Cardiac muscle cell (in vitro differentiated cells and primary cell): Measurements from ENCODE around the gene RBM24. TPM values are rescaled to one million over a fixed set of nuclear protein-coding genes. Genes with fewer than 3 reads are reported as not detected.

Experiments
- DNase-seq, 2 donors: peaks; one replicate each; pipeline versions ENCODE4 v3.0.0 to v3.0.0-alpha.2; 2010 to 2017; ENCODE audit warnings: low read depth in 1 of 2, low spot score in 1 of 2
- H3K27ac ChIP-seq: fragments of 200-600 bp; sonication (generic); 2 replicates; pipeline ENCODE4 v1.5.1; 2016
- H3K27me3 ChIP-seq: fragments of 200-600 bp; sonication (generic); 2 replicates; pipeline ENCODE4 v1.6.0; 2016; ENCODE audit warnings: control low read depth
- H3K36me3 ChIP-seq: fragments of 200-600 bp; sonication (generic); 2 replicates; pipeline ENCODE4 v1.5.1; 2016; ENCODE audit warnings: control low read depth
- H3K4me1 ChIP-seq: fragments of 200-600 bp; sonication (generic); 2 replicates; pipeline ENCODE4 v1.8.1; 2017; ENCODE audit warnings: low read depth, mild to moderate bottlenecking, mixed run types
- H3K4me3 ChIP-seq: fragments of 200-600 bp; sonication (generic); 2 replicates; pipeline ENCODE4 v1.5.1; 2016; ENCODE audit warnings: mild to moderate bottlenecking
- H3K9me3 ChIP-seq: fragments of 200-600 bp; sonication (generic); 2 replicates; pipeline ENCODE4 v1.5.1; 2017; ENCODE audit warnings: low read depth, mild to moderate bottlenecking, control low read depth
- CTCF ChIP-seq: IDR thresholded peaks from 2 replicates; pipeline ENCODE4 v1.5.1; 2012; ENCODE audit warnings: low read depth, mild to moderate bottlenecking, low read length
- polyA plus RNA-seq: library from polyadenylated mRNA; unstranded; fragments of >200 nt; fragmentation: Nextera tagmentation; extraction: Ambion mirVana; gene quantifications from 2 replicates; pipeline ENCODE4 v1.2.1, GENCODE V29; 2016
- total RNA-seq: library from RNA; depleted of rRNA; stranded (reverse); fragments of >200 nt; gene quantifications from 2 replicates; pipeline ENCODE4 v1.2.3, GENCODE V29; 2016

RBM24 gene
- total and polyA plus RNA-seq, 2 experiments from 2014 or later, result 190 to 316 TPM

GRCh38 chr6:17242087-17242486, 39.1 kb upstream of the RBM24 start:
- Histone ChIP-seq H3K9me3 (no peaks in the 10 kb centered on the region), H3K4me1 (no peaks in the 10 kb centered on the region), H3K27ac (no peak overlapping the region), H3K36me3 (no peaks in the 10 kb centered on the region), H3K27me3 (no peaks in the 10 kb centered on the region), H3K4me3 (no peak overlapping the region)
- no peak for TF ChIP-seq CTCF
- DNase-seq, result no peak

- no peak for TF ChIP-seq CTCF
Observed at GRCh38 chr6:17250237-17250636, 30.9 kb upstream of the RBM24 start.

GRCh38 chr6:17251953-17252352, 29.2 kb upstream of the RBM24 start:
- no peak for DNase-seq
- no peaks in the 10 kb centered on the region for H3K4me1 ChIP-seq
- H3K27me3 ChIP-seq, result no peaks in the 10 kb centered on the region
- no peak for TF ChIP-seq CTCF
- H3K4me3 ChIP-seq, result no peak overlapping the region
- H3K9me3 ChIP-seq, result no peaks in the 10 kb centered on the region
- H3K27ac ChIP-seq, result no peak overlapping the region
- H3K36me3 ChIP-seq, result no peaks in the 10 kb centered on the region

More at GRCh38 chr6:17250237-17250636, 30.9 kb upstream of the RBM24 start:
- no peaks in the 10 kb centered on the region for H3K27me3 ChIP-seq
- H3K4me1 ChIP-seq, result no peaks in the 10 kb centered on the region
- DNase-seq, result no peak
- H3K36me3 ChIP-seq, result no peaks in the 10 kb centered on the region
- no peaks in the 10 kb centered on the region for H3K9me3 ChIP-seq
- H3K4me3 ChIP-seq, result no peak overlapping the region
- H3K27ac ChIP-seq, result no peak overlapping the region

GRCh38 chr6:17258749-17259148, 22.4 kb upstream of the RBM24 start:
- TF ChIP-seq CTCF, result no peak

GRCh38 chr6:17265570-17265969, 15.6 kb upstream of the RBM24 start:
- H3K27ac ChIP-seq, result no peak overlapping the region
- H3K36me3 ChIP-seq, result no peaks in the 10 kb centered on the region
- no peaks in the 10 kb centered on the region for H3K9me3 ChIP-seq
- no peak overlapping the region for H3K4me3 ChIP-seq
- no peaks in the 10 kb centered on the region for H3K27me3 ChIP-seq
- DNase-seq, result no peak
- TF ChIP-seq CTCF, result no peak
- no peaks in the 10 kb centered on the region for H3K4me1 ChIP-seq

More at GRCh38 chr6:17258749-17259148, 22.4 kb upstream of the RBM24 start:
- no peaks in the 10 kb centered on the region for H3K9me3 ChIP-seq
- no peaks in the 10 kb centered on the region for H3K36me3 ChIP-seq
- H3K4me3 ChIP-seq, result no peak overlapping the region
- H3K4me1 ChIP-seq, result peaks cover 22% of the 10 kb centered on the region
- DNase-seq, result peak in 1 of 2 donors; percentile 44
- H3K27ac ChIP-seq, result peak overlapping the region; percentile 79
- no peaks in the 10 kb centered on the region for H3K27me3 ChIP-seq

- DNase-seq, result no peak
- no peaks in the 10 kb centered on the region for H3K36me3 ChIP-seq
- H3K4me1 ChIP-seq, result no peaks in the 10 kb centered on the region
- H3K27ac ChIP-seq, result no peak overlapping the region
- no peaks in the 10 kb centered on the region for H3K9me3 ChIP-seq
- H3K27me3 ChIP-seq, result no peaks in the 10 kb centered on the region
- no peak for TF ChIP-seq CTCF
- no peak overlapping the region for H3K4me3 ChIP-seq
Observed at GRCh38 chr6:17267566-17267965, 13.6 kb upstream of the RBM24 start.
